GM18520 (cell line): ENCODE measurements around the gene PSMC2.

Experiments used
- ATAC-seq: cut with Tn5 transposase; IDR thresholded peaks from one replicate; pipeline ENCODE4 v1.9.1; 2021; ENCODE audit not compliant: unreplicated experiment

Gene PSMC2

DNA sequence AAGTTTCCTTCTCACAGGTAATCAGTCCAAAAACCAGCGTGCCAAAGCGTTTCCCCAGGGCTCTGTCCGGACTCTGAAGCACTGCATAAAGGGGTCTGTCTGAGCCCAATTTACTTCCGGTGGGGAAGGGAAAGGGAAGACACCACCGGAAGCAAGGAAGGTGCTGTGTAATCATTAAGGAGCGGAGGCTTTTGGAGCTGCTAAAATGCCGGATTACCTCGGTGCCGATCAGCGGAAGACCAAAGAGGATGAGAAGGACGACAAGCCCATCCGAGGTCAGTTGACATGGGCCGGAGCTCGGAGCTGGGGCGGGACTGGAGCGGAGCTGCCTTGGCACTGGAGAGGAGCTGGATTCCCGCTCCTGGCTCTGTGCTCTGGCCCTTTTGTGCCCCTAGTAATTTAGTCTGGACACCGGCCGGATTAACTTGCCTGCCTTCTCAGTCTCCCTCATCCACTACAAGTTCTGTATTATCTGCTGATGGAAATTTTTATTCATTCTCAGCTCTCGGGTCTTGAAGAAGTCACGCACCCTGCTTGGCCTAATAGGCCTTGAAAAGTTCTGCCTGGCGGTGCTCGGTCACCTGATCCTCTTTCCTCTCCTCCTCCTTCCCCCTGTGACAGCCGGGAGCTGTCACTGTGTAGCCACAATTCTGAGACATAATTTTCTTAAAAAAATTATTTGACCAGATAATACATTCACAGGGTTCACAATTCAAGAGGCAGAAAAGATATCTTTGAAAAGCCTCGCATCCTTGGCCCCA lies at the start of gene PSMC2:
Gene PSMC2, plus strand, starts transcription at position 137 of the 761 bp plus-strand sequence. Its CDS starts 69 bp downstream, at position 206.
- ATAC-seq: peak; percentile 58

DNA sequence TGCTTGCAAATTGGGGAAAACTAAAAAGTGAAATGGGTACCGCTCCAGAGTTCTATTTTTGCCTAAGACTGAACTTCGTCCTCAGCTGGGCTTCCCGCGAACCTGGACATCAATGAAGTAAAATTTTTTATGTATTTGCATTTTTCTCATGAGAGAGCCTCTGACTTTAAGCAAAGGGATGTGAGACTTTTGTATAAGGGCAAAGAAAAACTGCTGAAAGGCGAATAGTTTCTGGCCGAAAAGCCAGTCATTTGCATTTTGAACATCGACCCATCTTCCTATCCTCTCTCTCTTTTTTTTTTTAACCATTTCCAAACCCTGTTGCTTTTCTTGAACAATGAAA lies 49.6 kb upstream of the PSMC2 start:
- no peak for ATAC-seq

DNA sequence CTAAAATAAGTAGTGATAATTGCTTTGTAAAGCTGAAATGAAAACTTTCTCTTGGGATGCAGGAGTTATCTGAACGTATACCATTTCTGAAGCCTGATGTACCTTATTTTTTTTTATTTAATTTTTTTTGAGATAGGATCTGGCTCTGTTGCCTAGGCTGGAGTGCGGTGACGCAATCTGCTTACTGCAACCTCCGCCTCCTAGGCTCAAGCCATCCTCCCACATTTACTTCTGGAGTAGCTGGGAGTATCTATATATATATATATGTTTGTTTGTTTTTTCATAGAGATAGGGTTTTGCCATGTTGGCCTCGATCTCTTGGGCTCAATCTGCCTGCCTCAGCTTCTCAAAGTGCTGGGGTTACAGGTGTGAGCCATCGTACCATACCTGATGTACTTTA lies 47.8 kb upstream of the PSMC2 start:
- no peak for ATAC-seq

DNA sequence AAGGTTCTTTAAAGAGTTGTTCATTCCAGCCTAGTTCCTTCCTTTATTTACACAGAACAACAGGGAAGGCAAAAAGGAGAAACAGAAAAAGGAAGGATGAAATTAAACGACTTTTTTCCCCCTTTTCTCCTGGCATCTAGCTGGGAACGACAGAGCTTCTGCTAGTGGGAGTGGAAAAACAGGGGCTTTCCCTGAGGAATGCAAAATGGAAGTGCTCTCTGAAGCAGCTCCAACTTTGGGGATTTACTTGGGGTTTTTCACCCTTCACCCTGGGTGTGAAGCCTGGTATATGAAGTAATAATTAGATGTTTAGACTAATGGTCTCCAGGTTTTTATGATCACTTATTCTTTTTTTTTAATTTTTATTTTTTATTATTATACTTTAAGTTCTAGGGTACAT lies 46.0 kb upstream of the PSMC2 start:
- no peak for ATAC-seq

DNA sequence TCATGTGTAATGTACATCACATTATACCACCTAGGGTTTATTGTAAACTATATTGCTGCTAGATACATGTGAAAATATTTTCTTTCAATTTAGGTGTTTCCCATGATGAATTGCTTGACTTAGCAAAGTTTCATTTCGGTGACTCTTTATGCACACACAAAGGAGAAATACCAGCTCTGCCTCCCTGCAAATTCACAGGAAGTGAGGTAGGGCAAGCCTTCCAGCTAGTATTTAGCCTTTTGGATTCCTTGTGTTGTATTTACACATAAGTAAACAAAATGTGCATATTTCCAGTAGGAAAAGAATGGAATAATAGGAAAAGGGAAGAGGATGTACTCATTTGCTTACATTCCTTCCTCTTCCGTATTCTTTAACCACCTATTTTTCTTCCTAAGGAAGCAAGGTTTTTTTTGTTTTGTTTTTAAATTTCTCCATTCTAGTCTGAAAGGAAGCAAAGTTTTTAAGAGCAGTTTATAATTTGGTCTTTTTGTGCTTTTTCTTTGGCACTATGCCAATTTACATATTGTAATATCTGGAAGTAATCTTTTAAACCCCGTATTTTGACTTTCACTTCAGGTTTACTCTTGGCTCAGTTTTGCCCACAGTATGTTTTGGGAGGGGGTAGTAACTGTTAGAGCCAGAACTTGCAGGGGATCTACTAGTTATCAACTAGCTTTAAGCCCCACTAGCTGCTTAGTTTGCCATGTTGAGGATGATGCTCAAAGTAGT lies 39.8 kb upstream of the PSMC2 start:
- ATAC-seq: no peak

DNA sequence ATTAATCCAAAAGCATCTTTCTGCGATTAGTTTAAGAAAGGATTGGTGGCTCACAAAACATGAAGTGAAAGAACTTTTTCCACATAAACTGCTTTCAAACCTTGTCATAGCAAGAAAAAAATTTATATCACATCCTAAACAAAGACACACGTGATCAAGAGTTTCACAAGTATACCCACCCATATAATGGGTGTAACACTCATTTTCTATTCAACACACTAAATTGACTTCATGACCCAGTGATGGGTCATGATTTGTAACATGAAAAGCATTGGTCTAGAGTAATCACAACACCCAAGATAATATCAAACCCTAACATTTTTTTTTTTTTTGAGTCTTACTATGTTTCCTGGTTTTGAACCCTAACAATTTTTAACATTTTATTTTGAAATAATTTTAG lies 32.6 kb upstream of the PSMC2 start:
- no peak for ATAC-seq

DNA sequence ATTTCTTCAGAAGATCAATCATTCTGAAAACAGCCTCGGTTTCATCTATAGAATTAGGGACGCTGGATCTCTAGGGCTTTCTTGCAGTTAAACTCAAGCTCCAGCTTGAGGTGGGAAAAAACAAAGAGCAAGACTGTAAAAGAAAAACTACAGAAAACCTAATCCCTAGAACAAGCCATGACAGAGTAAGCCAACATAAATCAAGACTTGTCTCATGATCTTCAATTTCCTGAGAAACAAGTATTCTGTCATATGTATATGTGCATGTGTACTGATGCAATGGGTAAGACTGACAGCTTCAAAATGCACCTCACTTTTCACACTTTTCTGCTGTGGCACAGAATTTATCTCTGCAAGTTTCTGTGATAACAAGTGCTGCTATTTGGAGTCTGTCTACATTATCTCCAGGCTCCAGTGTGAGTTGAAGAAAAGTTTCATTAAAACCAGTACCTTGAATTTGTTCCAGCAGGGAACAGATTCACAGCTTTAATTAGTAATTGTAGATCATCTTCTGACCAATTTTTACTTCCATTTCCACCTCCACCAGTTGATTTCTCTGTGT lies 31.0 kb upstream of the PSMC2 start:
- no peak for ATAC-seq

DNA sequence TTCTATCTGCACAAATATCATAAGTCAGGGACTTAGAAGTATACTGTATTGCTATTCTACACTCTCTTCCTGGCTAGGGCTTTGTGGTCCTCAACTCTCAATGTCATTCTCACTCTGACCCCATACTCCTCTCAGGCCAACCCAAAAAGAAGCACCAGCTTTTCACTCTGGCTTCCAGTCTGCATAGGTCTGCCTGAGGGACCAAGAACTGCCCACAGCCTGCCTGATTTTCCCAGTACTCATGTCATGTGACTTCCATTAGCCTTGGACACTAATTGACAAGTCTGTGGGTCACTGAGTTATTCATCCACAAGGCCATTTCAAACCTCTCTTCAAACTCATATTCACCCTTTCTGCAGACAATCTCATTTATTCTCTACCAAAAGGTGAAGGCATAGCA lies 30.4 kb upstream of the PSMC2 start:
- no peak for ATAC-seq

DNA sequence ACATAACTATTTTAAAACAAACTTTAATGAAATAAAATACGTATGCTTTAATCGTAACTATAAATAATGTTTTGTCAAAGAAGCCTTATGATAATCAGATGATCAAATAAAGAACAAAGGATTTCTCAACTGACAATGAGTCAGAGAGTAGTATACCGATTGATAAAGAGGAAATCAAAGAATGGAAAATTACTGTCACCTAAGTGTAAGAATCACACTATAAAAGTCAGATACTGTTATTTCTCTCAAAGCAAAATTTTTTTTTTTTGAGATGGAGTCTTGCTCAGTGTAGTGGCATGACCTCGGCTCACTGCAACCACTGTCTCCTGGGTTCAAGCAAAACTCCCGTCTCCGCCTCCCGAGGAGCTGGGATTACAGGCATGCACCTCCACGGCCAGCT lies 21.7 kb upstream of the PSMC2 start:
- ATAC-seq: no peak

DNA sequence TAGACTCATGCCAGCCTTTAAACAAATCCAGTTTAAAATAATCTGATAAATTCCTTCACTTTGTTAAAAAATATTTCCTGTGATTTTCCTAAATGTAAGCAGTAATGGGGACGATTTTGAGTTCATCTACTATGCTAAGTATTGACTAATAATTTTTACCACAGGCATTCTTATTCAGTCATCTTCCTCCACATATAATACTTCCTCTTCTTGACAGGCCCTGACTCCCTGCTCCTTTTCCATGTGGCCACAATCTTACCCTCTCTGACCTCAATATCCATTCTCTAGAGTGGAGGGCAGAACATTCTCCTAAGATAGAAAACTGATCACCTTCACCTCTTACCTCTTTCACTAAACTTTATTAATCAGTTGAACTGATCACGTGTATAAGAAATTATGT lies 10.7 kb upstream of the PSMC2 start:
- ATAC-seq: no peak

DNA sequence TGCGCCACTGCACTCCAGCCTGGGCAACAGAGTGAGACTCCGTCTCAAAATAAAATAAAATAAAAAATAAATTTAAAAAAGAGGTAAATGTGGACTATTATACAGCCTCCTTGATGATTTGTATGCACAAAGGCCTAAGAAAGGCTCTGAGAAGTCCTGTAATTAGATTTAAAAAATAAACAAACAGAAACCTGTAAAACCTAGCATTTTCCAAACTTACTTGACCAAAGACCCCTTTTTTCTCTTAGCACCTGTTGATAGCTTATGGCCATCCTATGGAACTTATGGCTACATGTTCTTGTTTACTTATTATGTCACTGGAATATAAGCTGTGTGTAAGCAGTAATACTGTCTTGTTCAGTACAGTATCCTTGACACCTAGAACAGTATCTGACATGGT lies 8.6 kb upstream of the PSMC2 start:
- ATAC-seq: no peak

DNA sequence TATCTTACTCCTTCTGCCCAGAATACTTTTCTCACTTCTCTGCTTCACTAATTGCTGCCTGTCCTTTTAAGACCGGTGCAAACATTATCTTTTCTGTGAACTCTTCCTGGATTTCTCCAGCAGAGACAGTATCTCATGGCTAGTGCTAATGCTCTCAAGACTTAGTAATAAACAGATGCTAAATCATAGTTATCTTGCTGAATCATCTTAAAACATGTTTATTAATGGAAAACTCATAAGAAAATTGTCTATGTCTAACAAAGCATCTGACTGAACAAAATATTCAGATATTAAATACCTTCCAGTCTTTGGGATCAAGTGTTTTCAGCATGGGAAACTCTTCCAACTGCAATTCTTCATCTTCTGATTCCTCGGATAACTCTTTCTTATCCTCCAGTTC lies 6.0 kb upstream of the PSMC2 start:
- ATAC-seq: no peak

DNA sequence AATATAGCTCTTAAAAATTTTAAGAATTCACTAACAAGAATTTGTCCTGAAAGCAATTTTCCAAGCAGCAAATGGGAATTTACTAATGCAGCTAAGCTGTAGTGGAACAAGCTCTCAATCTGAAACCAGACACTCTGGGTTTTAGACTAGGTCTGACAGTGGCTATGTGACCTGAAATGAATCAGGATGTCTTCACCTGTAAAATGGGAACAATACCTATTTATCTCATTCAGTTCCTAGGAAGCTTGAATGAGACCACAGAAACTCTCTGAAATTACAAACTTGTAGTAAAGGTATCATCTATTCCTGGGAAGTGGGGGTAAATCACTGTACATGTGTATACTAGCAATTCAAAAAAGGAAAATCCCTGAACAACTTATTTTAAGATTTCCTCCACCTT lies 4.1 kb upstream of the PSMC2 start:
- ATAC-seq: no peak

DNA sequence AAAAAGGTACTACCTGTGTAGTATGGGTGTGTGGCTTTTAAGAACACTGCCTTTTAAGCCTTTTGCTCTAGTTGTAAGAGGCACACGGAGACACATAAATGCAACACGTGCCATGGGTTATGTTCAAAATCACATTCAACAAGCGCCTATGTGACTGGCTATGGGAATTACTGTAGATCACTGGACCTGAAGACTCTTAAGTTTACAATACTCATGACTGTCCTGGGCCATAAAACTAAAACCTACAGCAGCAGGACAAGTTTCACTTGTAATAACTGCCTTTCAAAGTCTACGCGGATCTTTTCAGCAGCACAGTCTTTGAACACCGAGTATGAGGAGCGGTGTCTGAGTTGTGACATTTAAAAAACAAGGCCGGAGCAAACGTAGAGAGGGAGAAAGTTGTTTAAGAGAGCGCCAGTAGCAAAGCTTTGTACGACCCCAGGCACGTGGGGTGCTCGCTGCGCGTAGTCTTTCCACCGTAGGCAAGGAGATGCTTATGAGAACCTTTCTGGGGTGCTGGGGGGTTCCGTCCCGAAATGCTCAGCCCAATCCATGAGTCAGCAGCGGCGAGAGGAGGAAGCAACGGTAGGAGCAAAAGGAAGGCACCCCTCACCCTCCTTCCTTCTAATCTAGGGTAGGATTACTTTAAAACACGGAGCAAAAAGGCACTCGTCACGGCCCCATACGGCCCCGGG lies 3.5 kb upstream of the PSMC2 start:
- no peak for ATAC-seq

DNA sequence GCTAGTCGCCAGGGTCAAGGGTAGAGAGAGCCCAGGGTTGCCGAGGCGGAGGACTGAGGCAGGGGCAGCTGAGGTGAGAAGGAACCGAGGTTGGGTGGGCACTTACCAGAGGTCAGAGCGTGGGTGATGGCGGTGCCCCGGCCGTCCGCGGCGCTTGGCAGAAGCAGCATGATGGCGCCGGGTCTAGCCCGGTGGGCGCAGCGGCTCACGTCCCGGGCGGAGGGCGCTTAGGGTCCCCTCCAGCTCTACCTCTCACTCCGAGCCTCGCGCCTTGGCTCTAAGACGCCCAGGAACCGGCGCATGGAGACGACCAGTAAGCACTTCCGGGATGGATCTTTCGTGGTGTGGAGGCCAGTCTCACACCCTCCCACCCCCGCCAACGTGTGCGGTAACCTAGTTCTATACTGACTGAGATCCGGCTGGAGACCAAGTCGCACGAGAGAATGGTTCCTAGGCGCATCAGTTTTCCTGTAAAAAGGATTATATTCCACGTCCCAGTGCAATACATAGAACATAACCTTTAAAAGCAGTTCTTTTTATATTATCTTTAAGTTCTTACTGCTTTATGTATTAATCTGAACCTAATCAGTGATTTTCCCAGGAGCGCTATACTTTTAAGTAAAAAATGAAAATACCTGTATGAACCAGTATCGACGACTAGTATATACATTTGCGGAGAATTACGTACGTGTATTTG lies 2.8 kb upstream of the PSMC2 start, which contains the start of gene DNAJC2:
Gene DNAJC2, minus strand, starts transcription at position 315 of the 697 bp plus-strand sequence. Its CDS starts 145 bp downstream, at position 170.
- peak; percentile 65 for ATAC-seq

DNA sequence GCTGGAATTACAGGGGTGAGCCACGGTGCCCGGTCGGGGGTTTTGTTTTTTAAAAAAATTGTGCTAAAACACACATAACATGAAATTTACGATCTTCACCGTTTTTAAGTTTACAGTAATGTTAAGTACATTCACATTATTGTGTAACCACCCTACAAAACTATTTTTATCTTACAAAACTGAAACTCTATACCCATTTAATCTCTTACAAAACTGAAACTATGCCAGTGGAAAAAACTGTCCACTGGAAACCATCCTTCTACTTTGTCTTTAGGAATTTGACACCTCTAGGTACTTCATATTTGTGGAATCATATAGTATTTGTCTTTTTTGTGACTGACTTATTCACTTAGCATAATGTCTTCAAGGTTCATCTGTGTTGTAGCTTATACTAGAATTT lies 1.0 kb upstream of the PSMC2 start:
- ATAC-seq: no peak

DNA sequence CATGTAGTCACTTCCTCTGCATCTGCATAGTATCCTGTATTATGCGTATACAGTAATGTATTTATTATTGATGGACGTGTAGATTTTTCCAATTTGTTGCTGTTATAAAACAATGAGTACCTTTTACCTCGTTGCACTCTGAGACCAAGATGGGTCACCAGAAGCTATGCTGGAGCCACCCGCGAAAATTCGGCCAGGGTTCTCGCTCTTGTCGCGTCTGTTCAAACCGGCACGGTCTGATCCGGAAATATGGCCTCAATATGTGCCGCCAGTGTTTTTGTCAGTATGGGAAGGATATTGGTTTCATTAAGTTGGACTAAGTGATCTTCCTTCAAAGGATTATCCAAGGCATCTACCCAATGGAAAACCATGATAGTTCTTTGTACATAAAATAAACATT lies 1.0 kb downstream of the PSMC2 start:
- ATAC-seq: no peak

DNA sequence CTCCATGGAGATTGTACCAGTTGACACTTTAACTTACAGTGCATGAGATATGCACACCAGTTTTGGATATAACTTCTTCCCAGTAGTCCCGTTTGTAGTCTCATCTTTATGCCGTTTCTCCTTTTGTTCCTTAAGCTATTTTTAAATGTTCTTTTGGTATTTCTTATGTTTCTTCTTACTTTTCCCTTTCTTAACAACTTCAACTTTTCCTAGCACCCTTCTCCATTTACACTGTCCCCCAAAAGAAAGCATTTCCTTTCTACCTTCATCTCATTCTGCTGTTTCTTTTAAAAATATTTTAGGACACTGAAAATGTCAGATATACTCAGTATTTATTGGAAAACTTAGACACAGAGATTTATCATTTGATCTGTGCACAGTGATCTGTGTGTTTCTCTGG lies 1.5 kb downstream of the PSMC2 start:
- ATAC-seq: no peak

DNA sequence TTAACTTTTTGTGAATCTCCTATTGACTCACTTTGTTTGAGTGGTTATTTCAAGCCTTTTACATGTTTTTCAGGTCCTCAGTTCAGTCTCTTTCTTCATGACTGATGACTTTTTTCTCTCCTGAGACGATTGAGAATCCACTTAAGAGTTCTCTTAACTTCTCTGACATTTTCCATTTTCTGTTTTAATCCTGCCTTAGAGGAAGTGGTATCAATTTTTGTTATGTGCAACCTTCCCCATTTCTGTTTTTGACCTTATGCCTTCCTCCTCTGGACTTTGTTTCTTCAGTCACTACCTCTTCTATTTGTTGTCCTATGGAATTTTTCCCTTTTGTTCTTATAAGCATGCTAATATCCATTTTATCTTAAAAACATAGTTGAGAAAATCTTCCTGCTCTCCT lies 2.4 kb downstream of the PSMC2 start:
- no peak for ATAC-seq

DNA sequence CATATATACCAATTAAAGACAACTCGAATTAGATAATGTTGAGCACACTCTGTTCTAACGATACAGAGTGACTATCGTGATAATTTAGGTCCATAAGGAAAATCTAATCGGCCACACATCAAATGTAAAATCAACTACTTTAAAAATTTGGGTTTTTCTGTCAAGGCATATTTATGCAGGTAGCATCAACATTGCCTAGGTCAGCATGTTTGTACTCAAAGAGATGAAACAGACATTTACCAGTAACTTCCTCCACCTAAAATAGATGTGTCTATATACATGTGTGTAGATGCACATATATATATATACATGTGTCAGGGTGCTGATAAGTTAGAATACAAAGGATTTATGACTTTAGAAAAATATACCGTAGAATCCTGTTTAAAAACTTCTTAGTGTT lies 22.0 kb downstream of the PSMC2 start:
- no peak for ATAC-seq
